Upper lobe of left lung (tissue), 6 donors: ENCODE measurements around the gene DFFA. TPM values are rescaled to one million over a fixed set of nuclear protein-coding genes. Genes with fewer than 3 reads are reported as not detected.
"Not testable (repeated sequence)": the region's sequence is repeated elsewhere in the genome, so short reads cannot be mapped to it uniquely, and the experiment has no call there.

ENCODE experiments used
- ATAC-seq, 2 donors: fragments of 200-7000 bp; cut with Tn5 transposase; one replicate each; pipeline ENCODE4 v1.9.1; 2022; ENCODE audit warnings: mild to moderate bottlenecking in 2 of 2, moderate library complexity in 2 of 2; ENCODE audit not compliant: low FRiP score in 2 of 2
- DNase-seq, 2 donors: peaks; one replicate each; pipeline ENCODE4 v3.0.0-alpha.2; 2019 to 2020
- H3K27ac ChIP-seq, 4 donors: fragments of 200-600 bp; sonication (generic); one replicate each; pipeline ENCODE4 v1.5.1; 2016 to 2019
- H3K27me3 ChIP-seq, 4 donors: fragments of 200-600 bp; sonication (generic); one replicate each; pipeline ENCODE4 v1.5.1; 2017 to 2019
- H3K36me3 ChIP-seq, 4 donors: fragments of 200-600 bp; sonication (generic); one replicate each; pipeline ENCODE4 v1.5.1; 2016 to 2019
- H3K4me1 ChIP-seq, 4 donors: fragments of 200-600 bp; sonication (generic); one replicate each; pipeline ENCODE4 v1.5.1; 2018 to 2019
- H3K4me3 ChIP-seq, 4 donors: fragments of 200-600 bp; sonication (generic); one replicate each; pipeline ENCODE4 v1.5.1; 2017 to 2019; ENCODE audit warnings: mild to moderate bottlenecking in 2 of 4, moderate library complexity in 1 of 4
- H3K9me3 ChIP-seq, 4 donors: fragments of 200-600 bp; sonication (generic); one replicate each; pipeline ENCODE4 v1.5.1; 2018 to 2019
- EP300 ChIP-seq, 4 donors: sonication (generic); formaldehyde crosslinking; IDR thresholded peaks; one replicate each; pipeline ENCODE4 v1.5.1; 2017; ENCODE audit warnings: antibody characterized with exemption in 4 of 4, control low read depth in 2 of 4
- POLR2A ChIP-seq, 4 donors: fragments of 450-650 bp; IDR thresholded peaks; one replicate each; pipeline ENCODE4 v1.5.1; 2016 to 2017; ENCODE audit warnings: antibody characterized with exemption in 4 of 4, mild to moderate bottlenecking in 2 of 4
- POLR2AphosphoS5 ChIP-seq, 2 donors: sonication (generic); formaldehyde crosslinking; IDR thresholded peaks; one replicate each; pipeline ENCODE4 v1.5.1; 2017; ENCODE audit warnings: antibody characterized with exemption in 2 of 2
- WGBS, 2 donors: methylation state at CpG; one replicate each; pipeline ENCODE4 v1.1.5; 2017 to 2018; 5-methylcytosine and 5-hydroxymethylcytosine counted together
- total RNA-seq, 6 donors: library from RNA; depleted of rRNA in 4 of 6; stranded (reverse); fragments of >200 nt in 4 of 6; gene quantifications; one replicate each; pipeline versions ENCODE4 v1.1.0 to v1.2.1, GENCODE V29; 2016 to 2021
- TF ChIP-seq, protein P1 (sequence below), 6 experiments: fragments of 450-650 bp in 4 of 6; fragments of 200-600 bp in 2 of 6; sonication (generic) in 2 of 6; IDR thresholded peaks; one replicate each; pipeline ENCODE4 v1.5.1; 2016 to 2019; ENCODE audit warnings: antibody characterized with exemption in 6 of 6
- donor health status: DM: no; HTN: no; CAD: no; lungs with moderate emphysema.
- donor health status: DM: no; HTN: yes; CAD: no; lungs with severe emphysema.

Gene DFFA
- total RNA-seq, 6 donors from 2014 or later, result 15.8 to 37.2 (median 22.9) TPM

DNA sequence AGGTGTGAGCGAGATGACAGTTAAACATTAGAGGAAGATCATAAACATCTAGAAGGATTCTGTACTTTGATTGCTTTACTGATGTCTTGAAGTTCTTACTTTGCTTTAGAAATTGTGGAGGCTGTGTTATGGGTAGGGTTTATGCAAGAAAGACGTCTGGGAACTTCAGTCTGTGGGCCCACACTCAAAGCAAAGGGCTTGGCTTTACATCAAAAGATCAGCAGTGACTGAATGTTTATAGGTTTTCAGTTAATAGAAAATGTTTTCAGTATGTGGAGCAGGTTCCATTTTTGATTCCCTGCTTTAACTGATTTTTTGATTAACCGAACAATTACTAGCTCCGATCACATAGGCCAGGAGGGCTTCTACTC, 34.3 kb upstream of the DFFA start:
- H3K9me3 ChIP-seq, result no peaks in the 10 kb centered on the region
- H3K4me3 ChIP-seq, result no peak overlapping the region
- H3K4me1 ChIP-seq, result peaks cover 27 to 44% (median 29%) of the 10 kb centered on the region in 4 donors
- no peak for TF ChIP-seq POLR2AphosphoS5 (IDR thresholded peaks at IDR 0.05)
- TF ChIP-seq, protein P1, sequence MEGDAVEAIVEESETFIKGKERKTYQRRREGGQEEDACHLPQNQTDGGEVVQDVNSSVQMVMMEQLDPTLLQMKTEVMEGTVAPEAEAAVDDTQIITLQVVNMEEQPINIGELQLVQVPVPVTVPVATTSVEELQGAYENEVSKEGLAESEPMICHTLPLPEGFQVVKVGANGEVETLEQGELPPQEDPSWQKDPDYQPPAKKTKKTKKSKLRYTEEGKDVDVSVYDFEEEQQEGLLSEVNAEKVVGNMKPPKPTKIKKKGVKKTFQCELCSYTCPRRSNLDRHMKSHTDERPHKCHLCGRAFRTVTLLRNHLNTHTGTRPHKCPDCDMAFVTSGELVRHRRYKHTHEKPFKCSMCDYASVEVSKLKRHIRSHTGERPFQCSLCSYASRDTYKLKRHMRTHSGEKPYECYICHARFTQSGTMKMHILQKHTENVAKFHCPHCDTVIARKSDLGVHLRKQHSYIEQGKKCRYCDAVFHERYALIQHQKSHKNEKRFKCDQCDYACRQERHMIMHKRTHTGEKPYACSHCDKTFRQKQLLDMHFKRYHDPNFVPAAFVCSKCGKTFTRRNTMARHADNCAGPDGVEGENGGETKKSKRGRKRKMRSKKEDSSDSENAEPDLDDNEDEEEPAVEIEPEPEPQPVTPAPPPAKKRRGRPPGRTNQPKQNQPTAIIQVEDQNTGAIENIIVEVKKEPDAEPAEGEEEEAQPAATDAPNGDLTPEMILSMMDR (IDR thresholded peaks at IDR 0.05), result no peak
- no peak for TF ChIP-seq POLR2A (IDR thresholded peaks at IDR 0.05)
- TF ChIP-seq EP300 (IDR thresholded peaks at IDR 0.05), result no peak
- no peaks in the 10 kb centered on the region for H3K36me3 ChIP-seq
- DNase-seq, result no peak
- no peak overlapping the region for H3K27ac ChIP-seq
- 79 to 81% methylated on average over 4 of the region's 4 CpGs for WGBS, 2 donors
- no peaks in the 10 kb centered on the region for H3K27me3 ChIP-seq
- no peak for ATAC-seq

DNA sequence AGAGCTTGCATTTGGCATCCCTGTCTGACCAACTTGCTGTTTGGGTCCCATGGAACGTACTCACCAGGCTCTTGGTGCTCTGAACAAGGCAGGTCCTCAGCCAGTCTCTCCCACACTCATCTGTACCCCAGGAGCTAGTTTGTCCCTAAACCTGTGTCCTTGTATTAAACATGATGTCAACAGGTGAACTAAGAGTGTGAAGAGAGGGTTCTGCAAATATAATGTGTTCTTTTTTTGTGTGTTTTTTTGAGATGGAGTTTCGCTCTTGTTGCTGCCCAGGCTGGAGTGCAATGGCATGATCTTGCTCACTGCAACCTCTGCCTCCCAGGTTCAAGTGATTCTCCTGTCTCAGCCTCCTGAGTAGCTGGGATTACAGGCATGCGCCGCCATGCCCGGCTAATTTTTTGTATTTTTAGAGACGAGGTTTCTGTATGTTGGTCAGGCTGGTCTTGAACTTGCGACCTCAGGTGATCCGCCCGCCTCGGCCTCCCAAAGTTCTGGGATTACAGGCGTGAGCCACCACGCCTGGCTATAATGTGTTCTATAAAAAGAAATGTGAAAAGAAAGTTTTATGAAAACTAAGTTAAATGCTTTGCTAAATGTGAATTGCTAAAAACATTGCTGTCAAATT, 33.8 kb upstream of the DFFA start:
- ATAC-seq, H3K9me3 ChIP-seq, H3K36me3 ChIP-seq, H3K27ac ChIP-seq, H3K4me3 ChIP-seq, DNase-seq, H3K27me3 ChIP-seq: not testable (repeated sequence)
- WGBS, 2 donors, result 88 to 98% methylated on average over 12 of the region's 12 CpGs
- H3K4me1 ChIP-seq, result peaks cover 22 to 39% (median 24%) of the 10 kb centered on the region in 4 donors

DNA sequence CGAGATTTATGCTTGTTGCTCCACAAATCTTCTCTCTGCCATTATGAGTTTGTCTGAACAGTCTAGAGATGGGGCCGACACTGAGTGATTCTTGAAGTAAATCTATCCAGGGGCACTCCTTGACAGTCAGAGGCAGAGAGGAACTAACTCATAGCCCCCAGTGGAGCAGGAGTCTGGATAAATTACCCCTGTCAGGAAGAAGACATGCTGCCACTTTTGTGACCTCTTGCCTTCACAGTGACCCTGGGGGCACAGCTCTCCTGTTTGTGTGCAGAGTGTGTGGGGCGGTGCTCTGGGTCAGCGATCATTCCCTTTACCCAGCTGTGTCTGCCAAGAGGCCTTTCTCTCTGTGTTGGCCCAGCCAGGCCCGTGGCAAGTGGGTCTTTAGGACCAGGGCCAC, 31.9 kb upstream of the DFFA start:
- TF ChIP-seq POLR2A (IDR thresholded peaks at IDR 0.05), result no peak
- TF ChIP-seq POLR2AphosphoS5 (IDR thresholded peaks at IDR 0.05), result no peak
- TF ChIP-seq, protein P1 (IDR thresholded peaks at IDR 0.05), result no peak
- TF ChIP-seq EP300 (IDR thresholded peaks at IDR 0.05), result no peak
- no peak for DNase-seq
- Histone ChIP-seq H3K9me3 (no peaks in the 10 kb centered on the region), H3K4me1 (peaks cover 5 to 25% (median 6%) of the 10 kb centered on the region in 4 donors), H3K4me3 (no peak overlapping the region), H3K27ac (no peak overlapping the region), H3K27me3 (no peaks in the 10 kb centered on the region), H3K36me3 (no peaks in the 10 kb centered on the region)
- no peak for ATAC-seq
- WGBS, 2 donors, result 59 to 70% methylated on average over 5 of the region's 5 CpGs

DNA sequence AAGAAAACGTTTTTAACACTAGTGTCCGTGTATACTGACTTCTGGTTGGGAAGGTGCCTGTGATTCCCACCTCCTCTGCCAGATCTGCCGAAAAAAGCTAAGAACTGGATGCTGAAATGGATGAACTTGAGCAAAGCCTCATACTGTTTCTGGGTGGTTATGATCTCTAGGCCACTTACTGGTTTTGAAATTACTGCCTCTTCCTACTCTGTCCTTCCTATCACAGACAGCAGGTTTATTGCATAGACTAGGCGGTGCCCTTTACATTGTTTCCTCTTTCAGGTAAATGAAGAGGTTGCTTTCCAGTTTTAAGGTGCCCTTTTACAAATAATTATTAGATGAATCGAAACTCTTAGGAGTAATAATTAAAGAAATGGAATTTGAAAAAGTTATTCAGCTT, 29.9 kb upstream of the DFFA start:
- no peak for TF ChIP-seq POLR2AphosphoS5 (IDR thresholded peaks at IDR 0.05)
- TF ChIP-seq, protein P1 (IDR thresholded peaks at IDR 0.05), result no peak
- TF ChIP-seq POLR2A (IDR thresholded peaks at IDR 0.05), result no peak
- TF ChIP-seq EP300 (IDR thresholded peaks at IDR 0.05), result no peak

DNA sequence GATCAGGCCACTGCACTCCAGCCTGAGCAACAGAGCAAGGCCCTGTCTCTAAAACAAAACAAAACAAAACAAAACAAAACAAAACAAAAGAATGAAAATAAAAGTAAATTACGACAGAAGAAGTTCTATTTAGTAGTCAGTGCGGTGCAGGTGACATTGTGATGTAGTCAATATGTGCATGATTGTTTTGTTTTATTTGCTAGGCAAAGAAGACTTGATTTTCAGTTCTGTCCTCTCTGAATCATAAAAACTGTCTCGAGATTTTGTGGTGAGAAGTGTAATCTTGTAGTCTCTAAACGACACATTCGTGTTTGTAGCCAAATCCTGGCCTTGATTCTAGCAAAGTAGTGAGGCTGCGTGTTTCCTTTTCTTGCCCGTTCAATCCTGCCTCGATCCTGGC, 25.9 kb upstream of the DFFA start:
- ATAC-seq (no peak), DNase-seq (no peak)
- Histone ChIP-seq H3K27ac (no peak overlapping the region), H3K27me3 (no peaks in the 10 kb centered on the region), H3K9me3 (no peaks in the 10 kb centered on the region), H3K4me1 (peaks cover 11 to 27% (median 15%) of the 10 kb centered on the region in 4 donors), H3K4me3 (no peak overlapping the region), H3K36me3 (peaks cover 0 to 9% (median 9%) of the 10 kb centered on the region in 4 donors)
- no peak for TF ChIP-seq EP300 (IDR thresholded peaks at IDR 0.05)
- TF ChIP-seq, protein P1 (IDR thresholded peaks at IDR 0.05), result no peak
- TF ChIP-seq POLR2A (IDR thresholded peaks at IDR 0.05), result no peak
- TF ChIP-seq POLR2AphosphoS5 (IDR thresholded peaks at IDR 0.05), result no peak
- WGBS, 2 donors, result 87 to 90% methylated on average over 8 of the region's 8 CpGs

More for the DNA sequence above, 29.9 kb upstream of the DFFA start:
- no peaks in the 10 kb centered on the region for H3K27me3 ChIP-seq
- H3K4me1 ChIP-seq, result peaks cover 0 to 11% (median 0%) of the 10 kb centered on the region in 4 donors
- WGBS, 2 donors, result 76 to 78% methylated on average over 5 of the region's 5 CpGs
- no peaks in the 10 kb centered on the region for H3K9me3 ChIP-seq
- H3K36me3 ChIP-seq, result peaks cover 0 to 3% (median 0%) of the 10 kb centered on the region in 4 donors
- no peak overlapping the region for H3K27ac ChIP-seq
- ATAC-seq (no peak), DNase-seq (no peak)
- H3K4me3 ChIP-seq, result no peak overlapping the region
